HepG2 (cell line): ENCODE data around the gene MICOS13. TPM values are rescaled to one million over a fixed set of nuclear protein-coding genes. Genes with fewer than 3 reads are reported as not detected.

Experiments used
- AGO2 ChIP-seq: fragments of 200-400 bp; formaldehyde crosslinking; optimal IDR thresholded peaks from 2 replicates; pipeline ENCODE3; 2017; ENCODE audit warnings: mild to moderate bottlenecking, low read depth, low read length, moderate library complexity
- CC2D1A ChIP-seq: sonication (generic); formaldehyde crosslinking; IDR thresholded peaks from 2 replicates; pipeline ENCODE4 v1.8.1; 2023; ENCODE audit warnings: mild to moderate bottlenecking, missing genetic modification reagents
- DR1 ChIP-seq: sonication (generic); formaldehyde crosslinking; IDR thresholded peaks from 2 replicates; pipeline ENCODE4 v1.8.0; 2021; ENCODE audit warnings: mild to moderate bottlenecking, missing genetic modification reagents, inconsistent platforms
- GATAD2A ChIP-seq: IDR thresholded peaks from 2 replicates; pipeline ENCODE4 v1.6.1; 2016
- KDM5B ChIP-seq: sonication (generic); formaldehyde crosslinking; IDR thresholded peaks from 2 replicates; pipeline ENCODE4 v1.4.0; 2020; ENCODE audit warnings: missing genetic modification reagents, mild to moderate bottlenecking, borderline replicate concordance
- MXD4 ChIP-seq: IDR thresholded peaks from 2 replicates; pipeline ENCODE4 v1.6.1; 2016; ENCODE audit warnings: mild to moderate bottlenecking, missing biosample characterization, missing genetic modification reagents
- NR2F2 ChIP-seq: IDR thresholded peaks from 2 replicates; pipeline ENCODE4 v1.6.1; 2012; ENCODE audit warnings: low read depth, inconsistent platforms, borderline replicate concordance
- SP5 ChIP-seq: IDR thresholded peaks from 2 replicates; pipeline ENCODE4 v1.6.1; 2016; ENCODE audit warnings: low read depth, borderline replicate concordance
- YY1 ChIP-seq: IDR thresholded peaks from 2 replicates; pipeline ENCODE4 v1.6.1; 2011; ENCODE audit warnings: low read length, low read depth, moderate library complexity, mild to moderate bottlenecking; ENCODE audit not compliant: insufficient read depth, insufficient replicate concordance
- ZNF124 ChIP-seq: sonication (generic); formaldehyde crosslinking; IDR thresholded peaks from 2 replicates; pipeline ENCODE4 v1.4.0; 2020; ENCODE audit warnings: missing genetic modification reagents
- ZNF251 ChIP-seq: sonication (generic); formaldehyde crosslinking; IDR thresholded peaks from 2 replicates; pipeline ENCODE4 v1.9.0; 2021; ENCODE audit warnings: mild to moderate bottlenecking, missing genetic modification reagents
- ZNF558 ChIP-seq: sonication (generic); formaldehyde crosslinking; IDR thresholded peaks from 2 replicates; pipeline ENCODE4 v1.9.0; 2022; ENCODE audit warnings: mild to moderate bottlenecking, missing genetic modification reagents, borderline replicate concordance
- ZNF780A ChIP-seq: sonication (generic); formaldehyde crosslinking; IDR thresholded peaks from 2 replicates; pipeline ENCODE4 v1.8.0; 2022; ENCODE audit warnings: mild to moderate bottlenecking, missing genetic modification reagents, moderate library complexity
- ZSCAN21 ChIP-seq: sonication (generic); formaldehyde crosslinking; IDR thresholded peaks from 2 replicates; pipeline ENCODE4 v1.8.0; 2022; ENCODE audit warnings: mild to moderate bottlenecking, missing genetic modification reagents, moderate library complexity, borderline replicate concordance
- ZSCAN25 ChIP-seq: sonication (generic); formaldehyde crosslinking; IDR thresholded peaks from 2 replicates; pipeline ENCODE4 v1.8.0; 2022; ENCODE audit warnings: mild to moderate bottlenecking, missing genetic modification reagents
- ZSCAN9 ChIP-seq: IDR thresholded peaks from 2 replicates; pipeline ENCODE4 v1.6.1; 2016; ENCODE audit warnings: borderline replicate concordance
- polyA plus RNA-seq, 8 experiments: library from polyadenylated mRNA; depleted of rRNA in 3 of 8; stranded (reverse) in 7 of 8; unstranded in 1 of 8; fragments of >200 nt; fragmentation: Illumina TruSeq in 4 of 8; extraction: Trizol in 4 of 8; gene quantifications; 2 replicates each; pipeline versions ENCODE4 v1.2.1 to v1.2.3, GENCODE V29; 2011 to 2016; ENCODE audit warnings: low read depth in 4 of 8, missing spikeins in 1 of 8, mixed read lengths in 1 of 8; ENCODE audit not compliant: insufficient read depth in 1 of 8
- total RNA-seq, 5 experiments: library from RNA; depleted of rRNA; stranded (reverse); fragments of >200 nt; fragmentation: Illumina TruSeq; extraction: Trizol; gene quantifications; 2 replicates each; pipeline ENCODE4 v1.2.3, GENCODE V29; 2016; ENCODE audit warnings: low read depth in 1 of 5
- TF ChIP-seq, protein P1 (sequence below): sonication (generic); formaldehyde crosslinking; IDR thresholded peaks from 2 replicates; pipeline ENCODE4 v1.9.0; 2021; ENCODE audit warnings: missing genetic modification reagents, mild to moderate bottlenecking, borderline replicate concordance
- TF ChIP-seq, protein P2 (sequence below): sonication (generic); formaldehyde crosslinking; conservative IDR thresholded peaks from 2 replicates; pipeline ENCODE4 v1.8.0; 2022; ENCODE audit warnings: low read depth, missing genetic modification reagents
- TF ChIP-seq, protein P3 (sequence below): IDR thresholded peaks from 2 replicates; pipeline ENCODE4 v1.6.1; 2016; ENCODE audit warnings: mild to moderate bottlenecking, missing biosample characterization, missing genetic modification reagents
- TF ChIP-seq, protein P4 (sequence below): fragments of 450-650 bp; IDR thresholded peaks from 2 replicates; pipeline ENCODE4 v1.6.1; 2017; ENCODE audit warnings: mild to moderate bottlenecking
- TF ChIP-seq, protein P5 (sequence below): sonication (generic); formaldehyde crosslinking; IDR thresholded peaks from 2 replicates; pipeline ENCODE4 v1.5.1; 2020; ENCODE audit warnings: missing genetic modification reagents, mild to moderate bottlenecking, borderline replicate concordance

MICOS13 gene
- total and polyA plus RNA-seq, 2 of the 13 experiments (the other 11 are each of a cell fraction or from before 2014, with no cell fraction given) = 28.8 to 35.4 TPM

DNA sequence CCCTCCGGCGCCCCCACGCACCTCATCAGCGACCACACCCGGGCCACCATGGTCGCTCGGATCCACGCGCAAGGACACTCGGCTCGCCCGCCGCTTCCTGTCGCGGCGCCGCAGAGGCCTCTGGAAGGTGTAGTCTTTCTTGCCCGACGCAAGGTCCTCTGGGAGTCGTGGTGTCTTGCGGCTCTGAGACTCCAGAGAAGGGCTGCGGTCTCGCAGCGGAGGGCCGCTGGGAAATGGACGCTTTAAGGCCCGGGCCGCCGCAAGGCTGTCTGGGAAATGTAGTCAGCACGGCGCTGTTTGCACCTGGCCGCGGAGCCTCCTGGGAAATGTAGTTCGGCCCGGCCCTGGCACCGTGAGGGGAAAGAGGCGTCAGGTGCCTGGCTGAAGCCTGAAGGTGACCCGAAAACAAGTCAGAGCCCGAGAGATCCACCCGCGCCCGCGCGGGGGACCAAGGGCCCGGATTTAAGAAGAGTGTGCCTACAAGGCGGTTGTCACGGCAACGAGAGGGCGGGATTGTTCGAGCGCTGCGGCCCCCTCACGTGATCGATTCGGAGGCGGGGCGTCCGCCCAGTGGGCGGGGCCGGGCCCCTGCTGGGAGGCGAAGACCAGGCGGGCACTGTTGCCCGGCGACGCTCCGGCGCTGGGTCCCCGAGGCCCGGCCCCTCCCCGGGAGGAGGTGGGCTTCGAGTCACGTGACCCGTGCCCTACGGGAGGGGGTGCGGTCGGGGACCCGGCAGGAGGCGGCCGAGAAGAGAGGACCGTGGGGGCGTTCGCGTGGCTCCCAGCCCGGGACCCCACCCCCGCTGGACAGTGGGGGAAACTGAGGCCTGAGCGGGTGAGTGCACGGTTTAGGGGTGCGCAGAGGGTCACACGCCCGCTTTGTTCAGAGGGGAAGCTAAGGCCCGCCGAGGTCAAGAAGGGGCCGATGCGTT is at the start of gene MICOS13, which contains the start of gene HSD11B1L (continued):
- TF ChIP-seq ZNF124 (CRISPR knock-in tag) (no peak), NR2F2 (no peak), ZSCAN25 (CRISPR knock-in tag) (no peak), DR1 (CRISPR knock-in tag) (0 out of 2 replicates have a peak, but pooled peaks have one; percentile 64), ZNF251 (CRISPR knock-in tag) (no peak), CC2D1A (CRISPR knock-in tag) (no peak), GATAD2A (peak; percentile 50), YY1 (peak; percentile 89), AGO2 (no peak), ZNF558 (CRISPR knock-in tag) (no peak), SP5 (CRISPR knock-in tag) (peak; percentile 63), ZNF780A (CRISPR knock-in tag) (no peak), ZSCAN9 (CRISPR knock-in tag) (0 out of 2 replicates have a peak, but pooled peaks have one; percentile 37), ZSCAN21 (CRISPR knock-in tag) (no peak), MXD4 (CRISPR knock-in tag) (peak; percentile 84), KDM5B (CRISPR knock-in tag) (no peak; the same call in 1 of the 2 replicates)
- TF ChIP-seq, protein P1, sequence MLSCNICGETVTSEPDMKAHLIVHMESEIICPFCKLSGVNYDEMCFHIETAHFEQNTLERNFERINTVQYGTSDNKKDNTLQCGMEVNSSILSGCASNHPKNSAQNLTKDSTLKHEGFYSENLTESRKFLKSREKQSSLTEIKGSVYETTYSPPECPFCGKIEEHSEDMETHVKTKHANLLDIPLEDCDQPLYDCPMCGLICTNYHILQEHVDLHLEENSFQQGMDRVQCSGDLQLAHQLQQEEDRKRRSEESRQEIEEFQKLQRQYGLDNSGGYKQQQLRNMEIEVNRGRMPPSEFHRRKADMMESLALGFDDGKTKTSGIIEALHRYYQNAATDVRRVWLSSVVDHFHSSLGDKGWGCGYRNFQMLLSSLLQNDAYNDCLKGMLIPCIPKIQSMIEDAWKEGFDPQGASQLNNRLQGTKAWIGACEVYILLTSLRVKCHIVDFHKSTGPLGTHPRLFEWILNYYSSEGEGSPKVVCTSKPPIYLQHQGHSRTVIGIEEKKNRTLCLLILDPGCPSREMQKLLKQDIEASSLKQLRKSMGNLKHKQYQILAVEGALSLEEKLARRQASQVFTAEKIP = no peak
- TF ChIP-seq, protein P2, sequence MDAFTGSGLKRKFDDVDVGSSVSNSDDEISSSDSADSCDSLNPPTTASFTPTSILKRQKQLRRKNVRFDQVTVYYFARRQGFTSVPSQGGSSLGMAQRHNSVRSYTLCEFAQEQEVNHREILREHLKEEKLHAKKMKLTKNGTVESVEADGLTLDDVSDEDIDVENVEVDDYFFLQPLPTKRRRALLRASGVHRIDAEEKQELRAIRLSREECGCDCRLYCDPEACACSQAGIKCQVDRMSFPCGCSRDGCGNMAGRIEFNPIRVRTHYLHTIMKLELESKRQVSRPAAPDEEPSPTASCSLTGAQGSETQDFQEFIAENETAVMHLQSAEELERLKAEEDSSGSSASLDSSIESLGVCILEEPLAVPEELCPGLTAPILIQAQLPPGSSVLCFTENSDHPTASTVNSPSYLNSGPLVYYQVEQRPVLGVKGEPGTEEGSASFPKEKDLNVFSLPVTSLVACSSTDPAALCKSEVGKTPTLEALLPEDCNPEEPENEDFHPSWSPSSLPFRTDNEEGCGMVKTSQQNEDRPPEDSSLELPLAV = no peak
- TF ChIP-seq, protein P3, sequence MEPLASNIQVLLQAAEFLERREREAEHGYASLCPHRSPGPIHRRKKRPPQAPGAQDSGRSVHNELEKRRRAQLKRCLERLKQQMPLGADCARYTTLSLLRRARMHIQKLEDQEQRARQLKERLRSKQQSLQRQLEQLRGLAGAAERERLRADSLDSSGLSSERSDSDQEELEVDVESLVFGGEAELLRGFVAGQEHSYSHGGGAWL (CRISPR knock-in tag) = peak; percentile 81; the same call in 1 of the 2 replicates
- TF ChIP-seq, protein P4, sequence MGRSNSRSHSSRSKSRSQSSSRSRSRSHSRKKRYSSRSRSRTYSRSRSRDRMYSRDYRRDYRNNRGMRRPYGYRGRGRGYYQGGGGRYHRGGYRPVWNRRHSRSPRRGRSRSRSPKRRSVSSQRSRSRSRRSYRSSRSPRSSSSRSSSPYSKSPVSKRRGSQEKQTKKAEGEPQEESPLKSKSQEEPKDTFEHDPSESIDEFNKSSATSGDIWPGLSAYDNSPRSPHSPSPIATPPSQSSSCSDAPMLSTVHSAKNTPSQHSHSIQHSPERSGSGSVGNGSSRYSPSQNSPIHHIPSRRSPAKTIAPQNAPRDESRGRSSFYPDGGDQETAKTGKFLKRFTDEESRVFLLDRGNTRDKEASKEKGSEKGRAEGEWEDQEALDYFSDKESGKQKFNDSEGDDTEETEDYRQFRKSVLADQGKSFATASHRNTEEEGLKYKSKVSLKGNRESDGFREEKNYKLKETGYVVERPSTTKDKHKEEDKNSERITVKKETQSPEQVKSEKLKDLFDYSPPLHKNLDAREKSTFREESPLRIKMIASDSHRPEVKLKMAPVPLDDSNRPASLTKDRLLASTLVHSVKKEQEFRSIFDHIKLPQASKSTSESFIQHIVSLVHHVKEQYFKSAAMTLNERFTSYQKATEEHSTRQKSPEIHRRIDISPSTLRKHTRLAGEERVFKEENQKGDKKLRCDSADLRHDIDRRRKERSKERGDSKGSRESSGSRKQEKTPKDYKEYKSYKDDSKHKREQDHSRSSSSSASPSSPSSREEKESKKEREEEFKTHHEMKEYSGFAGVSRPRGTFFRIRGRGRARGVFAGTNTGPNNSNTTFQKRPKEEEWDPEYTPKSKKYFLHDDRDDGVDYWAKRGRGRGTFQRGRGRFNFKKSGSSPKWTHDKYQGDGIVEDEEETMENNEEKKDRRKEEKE = no peak
- TF ChIP-seq, protein P5, sequence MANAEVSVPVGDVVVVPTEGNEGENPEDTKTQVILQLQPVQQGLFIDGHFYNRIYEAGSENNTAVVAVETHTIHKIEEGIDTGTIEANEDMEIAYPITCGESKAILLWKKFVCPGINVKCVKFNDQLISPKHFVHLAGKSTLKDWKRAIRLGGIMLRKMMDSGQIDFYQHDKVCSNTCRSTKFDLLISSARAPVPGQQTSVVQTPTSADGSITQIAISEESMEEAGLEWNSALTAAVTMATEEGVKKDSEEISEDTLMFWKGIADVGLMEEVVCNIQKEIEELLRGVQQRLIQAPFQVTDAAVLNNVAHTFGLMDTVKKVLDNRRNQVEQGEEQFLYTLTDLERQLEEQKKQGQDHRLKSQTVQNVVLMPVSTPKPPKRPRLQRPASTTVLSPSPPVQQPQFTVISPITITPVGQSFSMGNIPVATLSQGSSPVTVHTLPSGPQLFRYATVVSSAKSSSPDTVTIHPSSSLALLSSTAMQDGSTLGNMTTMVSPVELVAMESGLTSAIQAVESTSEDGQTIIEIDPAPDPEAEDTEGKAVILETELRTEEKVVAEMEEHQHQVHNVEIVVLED (CRISPR knock-in tag) = peak; percentile 95
